A549 (cell line): ENCODE measurements around the gene EPOP. TPM values are rescaled to one million over a fixed set of nuclear protein-coding genes. Genes with fewer than 3 reads are reported as not detected.
A peak's percentile ranks its signal among the peaks of the same experiment; 100 is the strongest.

ENCODE experiments used
- ATAC-seq, 2 experiments: fragments of 200-7000 bp in 1 of 2; fragments of >200 bp in 1 of 2; cut with Nextera tagmentation in 1 of 2; cut with Tn5 transposase in 1 of 2; 3 replicates each; pipeline versions ENCODE4 v1.8.0 to v1.9.1; 2018 to 2020; ENCODE audit warnings: mild to moderate bottlenecking in 1 of 2, moderate library complexity in 1 of 2
- CTCF ChIA-PET: fragments of 300-600 bp; sonication (Branson Sonifier 250); formaldehyde crosslinking; extraction: SDS; loops from one replicate; lab custom pipeline; 2021; ENCODE audit warnings: antibody characterized with exemption, inconsistent platforms; lab: Yijun Ruan, JAX
- POLR2A ChIA-PET: fragments of 350-600 bp; formaldehyde crosslinking; extraction: SDS; loops from one replicate; lab custom pipeline; 2021; ENCODE audit warnings: antibody characterized with exemption, inconsistent platforms; lab: Yijun Ruan, JAX
- DNase-seq, 2 experiments: peaks; one replicate each; pipeline versions ENCODE4 v3.0.0 to v3.0.0-alpha.2; 2011 to 2016; ENCODE audit warnings: low read depth in 1 of 2, low spot score in 1 of 2
- FAIRE-seq: peaks from 2 replicates; lab custom pipeline; 2011; peaks lifted over from hg19 to GRCh38; lab: Jason Lieb, UNC
- H3K27ac ChIP-seq, 2 experiments: fragments of >200 bp; sonication (Bioruptor Twin); formaldehyde crosslinking; 3 replicates each; pipeline ENCODE4 v1.5.1; 2016 to 2017
- H3K4me1 ChIP-seq: fragments of >200 bp; sonication (Bioruptor Twin); formaldehyde crosslinking; 3 replicates; pipeline ENCODE4 v1.6.1; 2016
- H3K4me2 ChIP-seq: fragments of >200 bp; sonication (Bioruptor Twin); formaldehyde crosslinking; 3 replicates; pipeline ENCODE4 v1.6.1; 2016
- H3K4me3 ChIP-seq: fragments of >200 bp; sonication (Bioruptor Twin); formaldehyde crosslinking; 3 replicates; pipeline ENCODE4 v1.5.1; 2016
- H3K9me3 ChIP-seq: fragments of >200 bp; sonication (Bioruptor Twin); formaldehyde crosslinking; 3 replicates; pipeline ENCODE4 v1.6.1; 2016
- ATOH8 ChIP-seq: fragments of 250-450 bp; sonication (Bioruptor Pico); IDR thresholded peaks from 2 replicates; pipeline ENCODE4 v1.5.0; 2020; ENCODE audit warnings: low read depth, mild to moderate bottlenecking, moderate library complexity
- CBX2 ChIP-seq: fragments of 200-600 bp; sonication (generic); IDR thresholded peaks from 2 replicates; pipeline ENCODE4 v1.6.1; 2016; ENCODE audit warnings: low read depth, mild to moderate bottlenecking, borderline replicate concordance
- CEBPB ChIP-seq, 2 experiments: fragments of >200 bp in 1 of 2; sonication (Bioruptor Twin) in 1 of 2; formaldehyde crosslinking in 1 of 2; IDR thresholded peaks; 2 replicates each; pipeline ENCODE4 v1.6.1; 2012 to 2016
- CHD2 ChIP-seq: fragments of 150-350 bp; IDR thresholded peaks from 2 replicates; pipeline ENCODE4 v1.6.1; 2014; ENCODE audit warnings: low read length; ENCODE audit not compliant: partially characterized antibody
- CHD4 ChIP-seq: fragments of 200-600 bp; sonication (generic); IDR thresholded peaks from 2 replicates; pipeline ENCODE4 v1.6.1; 2016; ENCODE audit warnings: antibody characterized with exemption, mild to moderate bottlenecking, borderline replicate concordance
- EHMT2 ChIP-seq: fragments of 200-600 bp; sonication (generic); IDR thresholded peaks from 2 replicates; pipeline ENCODE4 v1.6.1; 2016; ENCODE audit warnings: antibody characterized with exemption, low read depth, mild to moderate bottlenecking, moderate library complexity
- EP300 ChIP-seq, 2 experiments: fragments of >200 bp; sonication (Bioruptor Twin); formaldehyde crosslinking; IDR thresholded peaks; 2 replicates in 1 of 2; 3 replicates in 1 of 2; pipeline ENCODE4 v1.6.1; 2016 to 2017
- HEYL ChIP-seq: fragments of 250-450 bp; sonication (Bioruptor Pico); IDR thresholded peaks from 2 replicates; pipeline ENCODE4 v1.8.0; 2021; ENCODE audit warnings: mild to moderate bottlenecking, moderate library complexity
- KDM1A ChIP-seq: fragments of 200-600 bp; sonication (generic); IDR thresholded peaks from 2 replicates; pipeline ENCODE4 v1.6.1; 2016; ENCODE audit warnings: low read depth, mild to moderate bottlenecking
- NFE2L2 ChIP-seq: fragments of 150-350 bp; conservative IDR thresholded peaks from 2 replicates; pipeline ENCODE4 v1.6.1; 2014; ENCODE audit warnings: low read length
- PHF8 ChIP-seq: fragments of 200-600 bp; sonication (generic); IDR thresholded peaks from 2 replicates; pipeline ENCODE4 v1.6.1; 2016; ENCODE audit warnings: low read depth, mild to moderate bottlenecking, antibody characterized with exemption, moderate library complexity, borderline replicate concordance
- POLR2A ChIP-seq: IDR thresholded peaks from 2 replicates; pipeline ENCODE4 v1.6.1; 2012; ENCODE audit warnings: mild to moderate bottlenecking, low read length
- POLR2AphosphoS2 ChIP-seq: conservative IDR thresholded peaks from 2 replicates; pipeline ENCODE4 v1.6.1; 2012; ENCODE audit warnings: low read length, improper control_type of control experiment, inconsistent platforms
- RCOR1 ChIP-seq: fragments of 150-350 bp; IDR thresholded peaks from 2 replicates; pipeline ENCODE4 v1.6.1; 2014; ENCODE audit warnings: antibody characterized with exemption, low read length, low read depth
- ZFP36 ChIP-seq: fragments of 450-650 bp; IDR thresholded peaks from 2 replicates; pipeline ENCODE4 v1.6.1; 2014; ENCODE audit warnings: borderline replicate concordance; ENCODE audit not compliant: partially characterized antibody
- ZNF302 ChIP-seq: fragments of 250-450 bp; sonication (Bioruptor Pico); IDR thresholded peaks from 2 replicates; pipeline ENCODE4 v1.9.0; 2021; ENCODE audit warnings: inconsistent platforms, mild to moderate bottlenecking, moderate library complexity
- WGBS: methylation state at CpG from one replicate; pipeline ENCODE4 v1.1.6; 2017; ENCODE audit errors: missing lambda C conversion rate; 5-methylcytosine and 5-hydroxymethylcytosine counted together
- polyA plus RNA-seq, 4 experiments: library from polyadenylated mRNA; depleted of rRNA in 3 of 4; stranded (reverse); fragments of >200 nt; fragmentation: RNase III in 1 of 4; extraction: RNeasy Plus Mini Kit Qiagen cat#74134 plus additional on column Dnase treatment in 1 of 4; gene quantifications; 2 replicates in 3 of 4; 3 replicates in 1 of 4; pipeline ENCODE4 v1.2.3, GENCODE V29; 2011 to 2017
- TF ChIP-seq, protein P1 (sequence below): IDR thresholded peaks from 2 replicates; pipeline ENCODE4 v1.6.1; 2012; ENCODE audit warnings: low read depth, borderline replicate concordance

Gene EPOP
- polyA plus RNA-seq, 2 of the 4 experiments (the other 2 are of a cell fraction) = 5.1 to 12.1 TPM

DNA sequence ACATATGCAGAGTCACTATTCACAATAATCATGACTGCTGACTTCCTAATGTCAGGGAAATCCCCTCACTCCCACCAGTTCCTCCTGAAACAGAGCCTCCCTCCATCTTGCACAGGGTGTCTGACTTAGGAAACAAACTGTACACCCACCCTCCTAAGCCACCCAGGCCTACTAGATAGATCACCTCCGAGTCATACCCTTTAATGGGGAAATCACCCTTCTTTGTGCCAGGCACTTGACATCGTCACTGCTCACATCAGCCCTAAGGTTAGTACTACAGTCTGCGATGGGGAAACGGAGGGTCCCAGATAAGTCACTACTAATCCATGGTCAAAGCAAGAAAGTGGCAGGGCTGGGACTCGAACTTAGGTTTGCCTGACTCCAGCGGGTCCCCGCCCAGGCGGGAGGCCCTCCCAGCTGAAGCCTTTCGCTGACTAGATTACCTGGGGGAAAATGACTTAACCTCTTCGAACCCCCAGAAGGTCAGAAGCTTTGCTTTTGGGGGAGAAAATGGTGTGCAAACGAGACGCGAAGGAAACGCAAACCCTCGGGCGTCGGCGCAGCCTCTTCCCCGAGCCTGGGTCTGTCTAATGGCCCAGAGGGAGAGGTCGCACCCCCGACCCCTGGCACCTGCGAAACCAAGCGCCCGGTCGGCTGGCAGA, 26.9 kb upstream of the EPOP start:
- Histone ChIP-seq H3K4me2 (peak overlapping the region; percentile 92), H3K4me3 (peak overlapping the region; percentile 56), H3K27ac (peak overlapping the region; percentile 84 to 96), H3K9me3 (no peaks in the 10 kb centered on the region), H3K4me1 (peaks cover 44% of the 10 kb centered on the region)
- POLR2A ChIA-PET = interaction anchor here (0.6 to 1.5 kb wide), 2 partner anchors 51 to 99 kb away, joined by 4 to 5 read pairs; partner anchors contain the start of gene PSMB3
- ATAC-seq = peak; percentile 16 to 25; a peak in 5 of 6 replicates
- 6% methylated on average over 23 of the region's 25 CpGs for WGBS
- TF ChIP-seq, protein P1, sequence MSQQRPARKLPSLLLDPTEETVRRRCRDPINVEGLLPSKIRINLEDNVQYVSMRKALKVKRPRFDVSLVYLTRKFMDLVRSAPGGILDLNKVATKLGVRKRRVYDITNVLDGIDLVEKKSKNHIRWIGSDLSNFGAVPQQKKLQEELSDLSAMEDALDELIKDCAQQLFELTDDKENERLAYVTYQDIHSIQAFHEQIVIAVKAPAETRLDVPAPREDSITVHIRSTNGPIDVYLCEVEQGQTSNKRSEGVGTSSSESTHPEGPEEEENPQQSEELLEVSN = 0 out of 2 replicates have a peak, but pooled peaks have one; percentile 27
- TF ChIP-seq CHD4 (peak; percentile 26; the same call in 1 of the 2 replicates), KDM1A (no peak)
- no peak for FAIRE-seq
- CTCF ChIA-PET = interaction anchor here (0.6 to 6.8 kb wide), 7 partner anchors 9 to 466 kb away, joined by 3 to 41 read pairs (median 7); partner anchors contain the start of gene CISD3
- DNase-seq = peak; percentile 55 to 63

DNA sequence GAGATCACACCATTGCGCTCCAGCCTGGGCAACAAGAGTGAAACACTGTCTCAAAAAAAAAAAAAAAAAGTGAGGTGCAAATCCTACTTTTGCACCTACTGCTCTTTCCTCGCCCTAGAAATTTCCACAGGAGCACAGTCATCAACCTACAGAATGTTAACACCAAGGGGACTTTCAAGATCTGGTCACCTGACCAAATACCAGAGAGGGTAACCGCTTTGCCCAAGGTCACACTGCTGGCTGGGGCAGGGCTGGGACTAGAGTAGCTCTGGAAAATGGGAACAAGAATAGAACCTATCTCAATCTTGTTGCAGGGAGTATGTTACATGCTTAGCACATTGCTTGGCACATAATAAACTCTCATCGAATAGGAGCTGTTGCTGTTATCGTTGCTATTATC, 24.0 kb upstream of the EPOP start:
- FAIRE-seq = no peak
- H3K4me1 ChIP-seq = peaks cover 32% of the 10 kb centered on the region
- 84% methylated on average over 5 of the region's 5 CpGs for WGBS

GRCh38 chr17:38697061-38697820, 22.5 kb upstream of the EPOP start:
- H3K4me1 ChIP-seq = peaks cover 23% of the 10 kb centered on the region
- DNase-seq = no peak
- H3K4me3 ChIP-seq = no peak overlapping the region
- FAIRE-seq = no peak
- no peak overlapping the region for H3K27ac ChIP-seq
- 72% methylated on average over 4 of the region's 4 CpGs for WGBS
- H3K4me2 ChIP-seq = no peak overlapping the region
- ATAC-seq = 0 out of 6 replicates have a peak, but pooled peaks of 1 of the 2 experiments have one; percentile 9
- TF ChIP-seq NFE2L2 (no peak), EHMT2 (no peak)
- POLR2A ChIA-PET = no interaction called here
- CTCF ChIA-PET = interaction anchor here (0.5 to 6.8 kb wide), 10 partner anchors 13 to 478 kb away, joined by 3 to 41 read pairs (median 3); no protein-coding TSS in a partner anchor
- H3K9me3 ChIP-seq = no peaks in the 10 kb centered on the region

More for the DNA sequence above, 24.0 kb upstream of the EPOP start:
- no peak overlapping the region for H3K4me2 ChIP-seq
- no peak for ATAC-seq
- TF ChIP-seq CBX2 = no peak
- TF ChIP-seq RCOR1 = no peak
- no peak for TF ChIP-seq EP300 (IDR thresholded peaks at IDR 0.05)
- TF ChIP-seq CEBPB (IDR thresholded peaks at IDR 0.05) = no peak
- no peak for TF ChIP-seq ZFP36
- TF ChIP-seq PHF8 = no peak
- no peak for TF ChIP-seq POLR2A
- TF ChIP-seq ATOH8 = no peak
- no peak for TF ChIP-seq HEYL
- TF ChIP-seq CHD2 = no peak
- TF ChIP-seq ZNF302 (CRISPR knock-in tag) = no peak
- no peak for TF ChIP-seq POLR2AphosphoS2
- TF ChIP-seq, all 56 proteins: peak for 0
- no peak overlapping the region for H3K27ac ChIP-seq
- no peaks in the 10 kb centered on the region for H3K9me3 ChIP-seq
- no peak overlapping the region for H3K4me3 ChIP-seq
- POLR2A ChIA-PET = no interaction called here
- DNase-seq = no peak
- CTCF ChIA-PET = interaction anchor here (0.7 to 6.8 kb wide), 4 partner anchors 9 to 36 kb away, joined by 3 to 41 read pairs (median 4); no protein-coding TSS in a partner anchor
